Endodermal cell (in vitro differentiated cells): ENCODE results near the gene ZDHHC7. TPM values are rescaled to one million over a fixed set of nuclear protein-coding genes. Genes with fewer than 3 reads are reported as not detected.

ENCODE experiments used
- DNase-seq: peaks from one replicate; pipeline ENCODE4 v3.0.0-alpha.2; 2017
- H3K27ac ChIP-seq: 2 replicates; pipeline ENCODE4 v1.5.1; 2013; ENCODE audit warnings: mild to moderate bottlenecking, low read depth, low read length, moderate library complexity
- H3K27me3 ChIP-seq: 2 replicates; pipeline ENCODE4 v1.6.1; 2013; ENCODE audit warnings: mild to moderate bottlenecking, low read length, moderate library complexity; ENCODE audit not compliant: insufficient read depth, control insufficient read depth, poor library complexity, severe bottlenecking
- H3K36me3 ChIP-seq: 2 replicates; pipeline ENCODE4 v1.7.0; 2013; ENCODE audit warnings: mild to moderate bottlenecking, low read length, moderate library complexity; ENCODE audit not compliant: control insufficient read depth, insufficient read depth
- H3K4me1 ChIP-seq: one replicate; pipeline ENCODE4 v1.7.0; 2013; ENCODE audit warnings: low read length; ENCODE audit not compliant: control insufficient read depth, insufficient read depth
- H3K4me3 ChIP-seq: 2 replicates; pipeline ENCODE4 v1.5.1; 2013; ENCODE audit warnings: mild to moderate bottlenecking, low read length, moderate library complexity
- H3K9ac ChIP-seq: 2 replicates; pipeline ENCODE4 v1.6.1; 2013; ENCODE audit warnings: mild to moderate bottlenecking, low read length, moderate library complexity; ENCODE audit not compliant: poor library complexity, severe bottlenecking; ENCODE audit errors: extremely low read depth
- H3K9me3 ChIP-seq: 2 replicates; pipeline ENCODE4 v1.6.1; 2013; ENCODE audit warnings: mild to moderate bottlenecking, low read length, moderate library complexity; ENCODE audit not compliant: control insufficient read depth
- H3K27ac Mint-ChIP-seq: 2 replicates; pipeline ENCODE4 v1.8.0; 2020; ENCODE audit warnings: mixed read lengths
- H3K27me3 Mint-ChIP-seq: 2 replicates; pipeline ENCODE4 v1.8.0; 2021; ENCODE audit warnings: mild to moderate bottlenecking, mixed read lengths; ENCODE audit not compliant: insufficient read depth
- H3K36me3 Mint-ChIP-seq: 2 replicates; pipeline ENCODE4 v1.8.0; 2020; ENCODE audit warnings: low read depth, mixed read lengths
- H3K4me1 Mint-ChIP-seq: 2 replicates; pipeline ENCODE4 v1.8.0; 2020; ENCODE audit warnings: mixed read lengths
- H3K4me3 Mint-ChIP-seq: 2 replicates; pipeline ENCODE4 v1.8.0; 2020; ENCODE audit warnings: mild to moderate bottlenecking, moderate library complexity, mixed read lengths
- H3K9me3 Mint-ChIP-seq: 2 replicates; pipeline ENCODE4 v1.8.0; 2020; ENCODE audit warnings: mild to moderate bottlenecking, mixed read lengths
- CTCF ChIP-seq: fragments of 200-600 bp; sonication (generic); conservative IDR thresholded peaks from 2 replicates; pipeline ENCODE4 v1.5.0; 2021; ENCODE audit warnings: antibody characterized with exemption, mild to moderate bottlenecking
- WGBS, 2 experiments: methylation state at CpG; one replicate each; pipeline versions ENCODE4 v1.1.5 to v1.1.7; 2013; ENCODE audit warnings: missing lambda C conversion rate in 2 of 2, mixed read lengths in 1 of 2; ENCODE audit not compliant: insufficient coverage in 1 of 2, insufficient read length in 1 of 2; 5-methylcytosine and 5-hydroxymethylcytosine counted together
- total RNA-seq, 2 donors: library from RNA; stranded (reverse); fragmentation: NEBNext Ultra II Directional in 1 of 2; extraction: Animal tissue kit (Norgen Biotek cat#: 25700) in 1 of 2; gene quantifications; 2 replicates in 1 of 2; 3 replicates in 1 of 2; pipeline ENCODE4 v1.2.1, GENCODE V29; 2021

Gene ZDHHC7
- total RNA-seq, 2 donors from 2014 or later, result 58.7 to 61.8 TPM

GRCh38 chr16:84976644-84977400 is 34.5 kb downstream of the ZDHHC7 start:
- H3K4me1 ChIP-seq, result no peaks in the 10 kb centered on the region
- H3K4me3 ChIP-seq, result no peak overlapping the region
- no peak for TF ChIP-seq CTCF
- WGBS, 2 experiments, result 94 to 95% methylated on average over 15 to 17 of the region's 17 CpGs
- no peaks in the 10 kb centered on the region for H3K27me3 ChIP-seq
- no peak overlapping the region for H3K27ac ChIP-seq
- no peak overlapping the region for H3K9ac ChIP-seq
- Mint-ChIP-seq H3K36me3 (peaks cover 63% of the 10 kb centered on the region), H3K9me3 (no peaks in the 10 kb centered on the region), H3K27me3 (no peaks in the 10 kb centered on the region), H3K4me1 (no peaks in the 10 kb centered on the region), H3K27ac (peak overlapping the region; percentile 3), H3K4me3 (no peak overlapping the region)
- DNase-seq, result no peak
- peaks cover 70% of the 10 kb centered on the region for H3K36me3 ChIP-seq
- H3K9me3 ChIP-seq, result no peaks in the 10 kb centered on the region

GRCh38 chr16:84975522-84975921 is 35.8 kb downstream of the ZDHHC7 start:
- no peak for TF ChIP-seq CTCF
- H3K4me3 Mint-ChIP-seq, result no peak overlapping the region
- H3K36me3 ChIP-seq, result peaks cover 57% of the 10 kb centered on the region
- no peaks in the 10 kb centered on the region for H3K9me3 ChIP-seq
- H3K4me3 ChIP-seq, result no peak overlapping the region
- no peak overlapping the region for H3K27ac ChIP-seq
- H3K9me3 Mint-ChIP-seq, result no peaks in the 10 kb centered on the region
- no peak for DNase-seq
- peaks cover 50% of the 10 kb centered on the region for H3K36me3 Mint-ChIP-seq
- H3K27me3 Mint-ChIP-seq, result no peaks in the 10 kb centered on the region
- H3K4me1 ChIP-seq, result no peaks in the 10 kb centered on the region
- no peak overlapping the region for H3K27ac Mint-ChIP-seq
- no peak overlapping the region for H3K9ac ChIP-seq
- no peaks in the 10 kb centered on the region for H3K27me3 ChIP-seq
- H3K4me1 Mint-ChIP-seq, result no peaks in the 10 kb centered on the region
- WGBS, 2 experiments, result 94 to 98% methylated on average over 22 of the region's 22 CpGs

GRCh38 chr16:84975066-84975465 is 36.3 kb downstream of the ZDHHC7 start:
- Mint-ChIP-seq H3K9me3 (no peaks in the 10 kb centered on the region), H3K36me3 (peaks cover 48% of the 10 kb centered on the region), H3K27ac (no peak overlapping the region), H3K27me3 (no peaks in the 10 kb centered on the region), H3K4me1 (no peaks in the 10 kb centered on the region), H3K4me3 (no peak overlapping the region)
- Histone ChIP-seq H3K27ac (no peak overlapping the region), H3K4me3 (no peak overlapping the region), H3K36me3 (peaks cover 53% of the 10 kb centered on the region), H3K9ac (no peak overlapping the region), H3K4me1 (no peaks in the 10 kb centered on the region), H3K27me3 (no peaks in the 10 kb centered on the region), H3K9me3 (no peaks in the 10 kb centered on the region)
- no peak for TF ChIP-seq CTCF
- DNase-seq, result no peak
- WGBS, 2 experiments, result 92 to 93% methylated on average over 10 to 12 of the region's 12 CpGs
